T follicular helper cell (primary cell): ENCODE results near the gene TNS3.

Experiments
- DNase-seq: peaks from one replicate; pipeline ENCODE4 v3.0.0-alpha.2; 2020; ENCODE audit warnings: low read depth

TNS3 gene

DNA sequence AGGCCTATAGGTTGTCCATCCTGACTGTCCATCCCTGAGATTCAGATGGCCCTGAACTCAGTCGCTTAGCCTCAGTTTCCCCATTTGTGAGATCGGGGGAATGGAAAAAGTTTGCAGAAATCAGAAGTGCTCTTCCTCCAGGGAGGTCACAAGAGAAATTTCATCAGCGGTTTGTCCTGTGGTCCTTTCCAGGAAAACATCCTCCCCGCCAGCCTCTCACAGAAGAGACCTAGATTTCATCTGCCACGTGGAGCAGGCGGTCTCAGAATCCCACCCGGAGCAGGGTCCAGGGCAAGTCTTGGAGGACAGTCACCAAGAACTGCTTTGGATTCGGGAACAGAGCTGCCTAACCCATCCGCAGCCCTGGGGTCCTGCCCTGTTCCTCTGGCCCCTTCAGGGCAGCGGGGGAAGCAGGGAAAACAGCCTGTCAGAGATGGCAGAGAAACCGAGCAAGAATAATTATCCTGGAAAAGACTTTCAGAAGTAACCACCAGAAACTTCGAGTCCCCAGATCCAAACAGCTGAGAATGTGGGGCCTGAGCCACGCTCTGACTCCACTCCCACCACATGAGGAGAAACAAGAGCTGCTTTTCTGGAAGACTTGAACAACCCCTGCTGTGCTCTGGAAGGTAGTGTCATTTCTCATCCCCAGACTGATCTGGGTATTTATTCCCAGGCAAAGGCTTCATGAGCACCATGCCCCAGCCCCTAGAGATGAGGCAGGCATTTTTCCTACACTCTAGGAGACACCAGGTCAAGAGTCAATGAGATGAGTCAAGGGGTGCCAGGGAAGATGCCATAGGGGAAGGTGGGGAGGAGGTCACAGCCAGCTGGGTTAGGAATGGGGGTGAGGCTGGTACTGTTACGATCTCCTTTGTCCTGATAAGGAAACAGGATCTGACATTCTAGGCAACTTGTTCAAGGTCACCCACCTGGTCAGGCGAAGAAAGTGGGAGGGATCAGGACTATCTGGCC lies 1.1 kb upstream of the TNS3 start:
- DNase-seq, result no peak

DNA sequence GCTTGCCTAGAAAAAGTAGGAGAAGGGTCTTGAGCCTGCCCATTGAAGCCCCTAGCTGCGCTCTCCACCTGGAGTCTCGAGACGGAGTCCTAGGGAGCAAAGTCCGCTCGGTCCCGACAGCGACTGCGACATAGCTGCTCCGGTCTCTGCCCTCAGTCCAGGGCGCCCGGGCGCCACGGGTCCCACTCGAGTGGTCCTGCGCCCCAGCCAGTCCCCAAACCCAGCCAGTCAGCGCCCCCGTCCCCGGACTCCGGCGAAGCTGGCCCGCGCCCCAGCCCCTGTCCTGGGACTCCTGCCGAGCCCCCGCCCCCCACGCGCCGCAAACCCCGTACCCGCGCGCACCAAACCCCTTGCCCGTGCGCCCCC lies 490 bp downstream of the TNS3 start:
- no peak for DNase-seq

DNA sequence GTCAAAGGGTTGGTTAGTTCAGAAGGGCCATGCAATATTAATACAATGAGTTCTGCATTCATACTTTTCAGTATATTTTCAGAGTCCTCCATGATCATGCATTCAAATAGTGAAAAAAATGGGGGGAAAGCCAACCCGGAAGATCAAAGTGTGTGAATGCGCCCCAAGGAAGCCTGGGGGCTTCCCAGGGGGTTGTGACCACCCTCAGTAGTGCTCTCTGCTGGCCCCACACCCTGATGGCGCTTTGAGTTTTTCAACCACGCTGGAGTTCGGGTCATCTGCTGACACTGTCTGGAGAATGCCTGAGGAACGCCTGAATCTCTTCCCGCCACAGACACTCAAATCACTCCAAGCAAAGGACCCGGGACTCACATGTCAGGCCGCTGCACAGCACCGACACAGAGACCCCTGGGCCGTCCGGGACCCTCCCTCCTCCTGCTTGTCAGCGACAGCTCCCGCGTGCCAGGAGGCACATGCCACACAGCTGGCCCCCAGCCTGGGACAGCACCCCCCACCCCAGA lies 1.0 kb downstream of the TNS3 start:
- no peak for DNase-seq

DNA sequence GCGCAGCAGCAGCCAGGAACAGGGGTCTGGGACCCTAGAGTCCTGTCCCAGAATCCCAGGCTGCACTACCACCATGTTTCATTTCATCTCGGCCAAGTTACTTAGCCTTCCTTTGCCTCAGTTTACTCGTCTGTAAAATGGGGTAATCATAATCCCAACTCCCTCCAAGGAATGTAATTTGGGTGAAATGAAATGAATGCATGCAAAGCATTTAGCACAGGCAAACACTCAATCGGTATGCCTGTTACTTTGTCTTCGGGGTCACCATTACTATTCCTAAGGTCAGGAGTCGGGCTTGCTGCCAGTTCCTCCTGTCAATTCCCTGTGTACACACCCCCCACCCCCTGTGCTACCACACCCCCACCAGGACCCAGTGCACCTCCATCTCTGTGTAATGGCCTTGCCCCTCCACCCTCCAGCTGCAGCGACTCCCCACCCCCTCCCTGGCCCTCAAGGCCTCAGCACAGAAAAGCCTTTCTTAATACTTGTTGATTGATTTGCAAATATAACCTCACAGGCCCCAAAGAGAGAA lies 1.7 kb downstream of the TNS3 start:
- no peak for DNase-seq

DNA sequence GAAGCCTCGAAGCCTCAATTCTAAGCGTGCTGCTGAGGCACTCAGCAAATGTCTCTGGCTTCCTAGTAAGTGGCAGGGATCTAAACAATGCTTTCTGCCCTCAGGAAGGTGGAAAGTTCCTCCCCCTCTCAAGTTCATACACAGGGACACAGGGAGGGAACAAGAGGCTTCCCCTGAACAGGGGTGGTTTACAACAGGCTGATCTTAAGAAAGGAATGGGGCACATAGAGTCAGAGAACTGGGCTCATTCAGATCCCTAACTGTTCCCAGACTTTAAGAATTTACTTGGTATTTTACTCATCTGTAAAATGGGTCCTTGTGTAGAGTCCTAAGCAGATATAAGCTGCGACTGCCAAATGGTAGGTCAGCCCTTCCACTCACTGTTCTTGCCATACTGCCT lies 2.5 kb downstream of the TNS3 start:
- DNase-seq, result no peak

DNA sequence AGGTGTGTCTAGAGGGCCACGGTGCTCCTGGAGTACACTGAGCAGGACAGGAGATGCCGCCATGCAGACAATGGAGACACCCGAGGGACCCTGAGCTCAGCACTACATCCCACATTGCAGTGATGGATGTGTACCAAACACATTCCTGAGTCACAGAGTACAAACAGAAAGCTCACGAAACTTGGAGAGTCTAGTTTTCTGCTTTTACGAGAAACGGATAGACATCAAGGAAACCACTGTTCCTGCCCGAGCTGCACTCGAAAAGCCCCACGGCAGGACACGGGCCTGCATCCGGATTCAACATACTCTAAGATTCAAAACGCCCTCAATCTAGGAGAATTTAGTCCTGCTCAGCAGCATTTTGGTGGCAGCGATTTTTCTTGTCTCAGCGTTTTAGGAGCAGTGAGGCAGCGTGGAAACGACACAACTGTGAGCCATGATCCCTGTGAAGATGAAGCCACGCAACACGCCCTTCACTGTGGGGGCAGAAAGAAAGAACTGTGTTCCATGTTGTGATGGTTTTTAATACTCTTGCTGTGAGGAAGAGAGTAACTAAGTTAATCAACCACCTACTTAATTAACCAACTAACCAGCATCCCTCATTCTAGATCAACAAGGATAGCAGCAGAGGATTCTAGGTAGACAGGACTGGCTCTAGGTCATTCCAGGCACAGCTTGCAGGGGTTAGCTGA lies 3.2 kb downstream of the TNS3 start:
- no peak for DNase-seq

DNA sequence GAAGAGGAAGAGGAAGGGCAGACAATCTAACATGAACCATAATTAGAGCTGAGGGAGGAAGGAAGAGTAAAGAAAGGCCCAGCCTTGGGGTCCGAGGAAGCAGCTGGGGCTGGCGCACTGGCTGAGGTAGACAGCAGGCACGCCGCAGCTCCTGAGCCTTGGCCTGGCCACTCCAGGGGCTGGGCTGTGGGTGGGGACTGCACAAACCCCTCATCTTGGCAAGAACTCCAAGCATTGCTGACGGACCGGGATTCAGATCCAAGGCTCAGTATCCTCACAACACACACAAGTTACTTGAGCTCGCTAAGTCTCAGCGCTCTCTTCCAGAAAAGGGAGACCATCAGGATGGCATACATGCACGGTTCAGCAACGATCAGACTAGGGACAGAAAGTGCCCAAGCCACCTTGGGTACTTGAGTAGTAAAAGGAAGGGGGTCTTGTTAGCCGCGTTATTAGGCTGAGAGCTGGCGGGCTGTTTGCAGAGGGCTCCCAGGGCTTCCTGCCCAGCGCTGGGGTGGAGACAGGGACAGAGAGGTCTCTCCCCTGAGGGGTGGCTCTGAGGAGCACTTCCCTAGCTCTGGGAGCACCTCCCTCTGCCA lies 4.5 kb downstream of the TNS3 start:
- no peak for DNase-seq

DNA sequence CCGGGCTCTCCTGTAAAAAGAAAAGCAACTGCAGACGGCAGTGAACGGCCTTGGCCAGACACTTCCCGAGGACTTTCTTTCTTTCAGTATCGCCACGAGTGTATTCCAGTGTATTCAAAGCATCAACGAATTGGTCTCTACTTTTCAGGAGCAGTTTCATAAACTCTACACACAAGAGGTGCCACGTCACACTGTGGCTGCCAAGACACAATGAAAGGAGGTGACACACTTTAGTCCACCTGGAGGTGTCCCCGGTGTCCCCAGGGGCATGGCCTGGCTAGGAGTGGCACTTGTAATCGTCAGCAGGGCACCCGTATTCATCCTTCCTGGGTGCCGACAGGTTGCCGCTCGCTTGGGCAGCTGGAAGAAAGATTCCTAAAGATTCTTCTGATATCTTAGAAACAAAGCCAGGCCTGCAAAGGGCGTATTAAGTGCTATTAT lies 5.0 kb downstream of the TNS3 start:
- DNase-seq, result no peak

DNA sequence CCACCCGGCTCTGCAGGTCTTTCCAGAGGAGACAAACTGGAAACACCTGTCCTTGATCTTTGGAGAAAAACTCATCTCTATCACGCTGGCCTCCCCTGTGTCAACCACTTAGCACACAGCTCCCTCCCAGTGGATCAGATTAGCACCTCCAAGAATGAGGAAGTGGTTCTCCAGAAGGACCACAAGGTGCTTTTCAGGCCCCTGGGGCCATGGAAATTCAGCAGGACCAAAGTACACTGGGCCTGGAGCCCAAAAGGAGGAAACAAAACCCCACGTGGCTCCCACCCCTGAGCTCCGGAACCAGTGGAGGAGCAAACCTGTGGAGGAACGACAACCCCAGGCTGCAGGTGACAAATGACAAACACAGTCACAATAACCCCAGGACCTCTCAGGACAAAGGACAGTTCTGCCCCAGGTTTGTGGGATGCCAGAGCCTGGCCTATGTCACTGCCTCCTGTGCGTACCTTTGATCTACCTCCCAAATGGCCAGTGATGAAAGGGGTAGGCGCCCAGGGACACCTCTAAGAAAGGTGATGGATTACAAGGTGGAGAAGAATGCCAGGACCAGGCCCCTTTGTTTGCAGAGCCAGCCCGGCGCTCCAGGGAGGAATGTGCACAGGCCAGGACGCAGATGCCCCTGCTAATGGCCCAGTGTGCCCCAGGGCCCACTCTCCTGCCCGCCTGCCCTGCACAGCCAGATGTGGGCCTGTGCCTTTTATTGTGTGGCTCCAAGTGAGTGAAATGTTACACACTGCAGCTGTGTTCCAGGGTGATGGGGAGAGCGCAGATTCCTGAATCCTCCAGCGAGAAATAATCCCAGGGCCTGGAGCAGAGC lies 5.7 kb downstream of the TNS3 start:
- no peak for DNase-seq

DNA sequence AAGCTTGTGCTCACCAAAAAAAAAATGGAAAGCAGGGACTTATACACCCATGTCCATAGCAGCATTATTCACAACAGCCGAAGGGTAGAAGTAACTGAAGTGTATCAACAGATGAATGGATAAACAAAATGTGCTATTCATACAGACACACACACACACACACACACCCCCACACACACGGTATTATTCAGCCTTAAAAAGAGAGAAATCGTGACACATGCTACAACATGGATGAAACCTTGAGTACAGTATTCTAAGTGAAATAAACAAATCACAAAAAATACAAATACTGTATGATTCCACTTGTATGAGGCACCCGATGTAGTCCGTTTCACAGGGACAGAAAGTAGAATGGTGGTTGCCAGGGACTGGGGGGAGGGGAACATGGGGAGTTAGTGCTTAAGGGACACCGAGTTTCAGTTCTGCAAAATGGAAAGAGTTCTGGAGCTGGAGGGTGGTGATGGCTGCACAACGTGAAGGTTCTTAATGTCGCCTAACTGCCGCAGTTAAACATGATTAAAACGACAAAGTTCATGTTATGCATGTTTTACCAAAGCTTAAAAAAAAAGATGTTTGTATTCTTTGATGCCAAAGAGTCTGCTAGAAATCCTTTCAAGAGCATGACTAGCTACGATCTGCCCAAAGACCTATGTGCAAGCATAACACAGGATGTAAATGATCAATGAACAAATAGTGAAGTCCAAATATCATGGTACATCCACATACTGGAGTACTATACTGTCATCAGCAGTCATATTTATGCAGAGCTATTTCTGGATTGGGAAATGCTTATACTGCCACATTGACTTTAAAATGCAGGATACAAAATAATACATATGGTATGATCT lies 7.2 kb downstream of the TNS3 start:
- DNase-seq, result no peak

DNA sequence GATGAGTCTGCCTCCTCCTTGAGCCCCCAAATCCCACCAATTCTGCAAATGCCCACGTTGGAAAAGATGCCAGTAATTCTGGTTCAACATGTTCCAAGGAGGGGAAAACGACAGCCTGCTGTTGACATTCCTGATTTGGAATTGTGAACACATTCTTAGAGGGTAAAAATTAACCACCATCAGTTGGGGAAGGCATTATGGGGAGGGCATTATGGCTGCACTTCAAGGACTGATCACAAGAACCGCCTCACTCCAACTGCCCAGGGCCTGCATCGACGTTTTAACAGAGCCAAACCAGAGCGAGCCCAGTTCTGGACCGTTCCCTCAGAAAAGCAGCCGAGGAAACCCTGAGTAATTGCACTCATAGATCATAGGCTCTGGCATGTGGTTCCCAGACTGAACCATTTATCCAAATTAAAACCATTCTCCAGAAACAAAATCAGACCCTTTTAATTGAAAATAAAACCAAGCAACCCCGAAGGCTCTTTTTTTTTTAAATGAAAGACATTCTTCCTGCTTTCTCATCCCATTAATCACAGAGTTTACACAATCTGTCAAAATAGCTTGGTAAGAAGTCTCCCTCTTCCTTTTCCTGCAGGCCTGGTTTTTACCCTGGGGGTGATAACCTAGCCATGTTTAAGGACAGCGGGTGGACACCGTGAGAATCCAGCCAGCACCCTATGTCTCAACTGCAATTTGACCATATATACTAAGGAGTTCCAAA lies 8.0 kb downstream of the TNS3 start:
- DNase-seq, result no peak

DNA sequence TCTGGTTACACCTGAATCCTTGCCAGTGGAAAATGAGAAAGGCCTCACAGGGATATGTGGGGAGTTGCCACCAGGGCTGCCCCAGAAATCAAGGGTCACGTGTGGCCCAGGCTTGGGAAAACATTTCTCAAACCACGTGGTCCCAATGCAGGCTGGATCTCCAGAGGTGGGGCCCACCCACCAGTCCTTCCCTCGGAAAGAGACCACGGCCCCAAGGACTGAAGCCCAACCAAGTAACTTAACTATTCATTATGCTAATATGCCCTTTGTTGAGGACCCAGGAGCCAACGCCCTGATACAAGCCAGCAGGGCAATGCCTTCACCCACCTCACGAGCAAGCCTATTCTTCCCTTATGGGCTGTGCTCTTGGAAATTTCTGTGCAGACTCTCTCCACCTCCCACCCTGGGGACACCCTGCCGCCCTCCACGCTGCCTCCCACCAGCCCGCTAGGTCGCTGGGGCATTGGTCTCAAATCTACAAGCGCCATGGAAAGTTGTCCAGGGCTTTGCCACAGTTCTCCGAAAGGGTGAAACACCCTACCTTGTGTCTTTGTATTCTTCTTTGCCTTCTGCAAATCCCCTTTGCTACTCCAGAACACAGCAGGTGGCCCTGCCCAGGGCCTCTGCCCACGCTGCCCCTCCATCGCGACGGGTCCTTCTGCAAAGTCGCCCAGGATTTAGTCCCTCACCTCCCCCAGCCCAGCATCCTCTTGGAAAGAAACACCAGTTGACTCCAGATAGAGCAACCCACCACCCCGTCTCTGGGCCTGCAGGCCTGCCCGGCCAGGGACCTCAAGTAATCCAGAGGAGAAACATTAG lies 8.8 kb downstream of the TNS3 start:
- no peak for DNase-seq

DNA sequence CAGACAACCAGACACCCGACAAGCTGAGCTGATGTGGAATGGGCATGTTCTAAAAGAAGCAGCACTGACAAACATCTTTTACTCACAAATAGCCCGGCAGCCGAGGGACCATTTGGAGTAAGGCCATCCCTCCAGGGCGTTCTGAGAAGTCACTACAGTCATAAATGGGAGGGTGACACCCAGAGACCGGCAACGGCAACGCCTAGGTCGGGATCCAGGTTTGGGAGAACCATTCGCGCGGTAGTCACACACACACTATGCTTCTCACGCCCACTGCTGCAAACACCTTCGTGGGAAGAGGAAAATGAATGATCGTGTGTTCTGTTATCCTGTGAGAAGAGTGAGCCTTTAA lies 9.8 kb downstream of the TNS3 start:
- no peak for DNase-seq

DNA sequence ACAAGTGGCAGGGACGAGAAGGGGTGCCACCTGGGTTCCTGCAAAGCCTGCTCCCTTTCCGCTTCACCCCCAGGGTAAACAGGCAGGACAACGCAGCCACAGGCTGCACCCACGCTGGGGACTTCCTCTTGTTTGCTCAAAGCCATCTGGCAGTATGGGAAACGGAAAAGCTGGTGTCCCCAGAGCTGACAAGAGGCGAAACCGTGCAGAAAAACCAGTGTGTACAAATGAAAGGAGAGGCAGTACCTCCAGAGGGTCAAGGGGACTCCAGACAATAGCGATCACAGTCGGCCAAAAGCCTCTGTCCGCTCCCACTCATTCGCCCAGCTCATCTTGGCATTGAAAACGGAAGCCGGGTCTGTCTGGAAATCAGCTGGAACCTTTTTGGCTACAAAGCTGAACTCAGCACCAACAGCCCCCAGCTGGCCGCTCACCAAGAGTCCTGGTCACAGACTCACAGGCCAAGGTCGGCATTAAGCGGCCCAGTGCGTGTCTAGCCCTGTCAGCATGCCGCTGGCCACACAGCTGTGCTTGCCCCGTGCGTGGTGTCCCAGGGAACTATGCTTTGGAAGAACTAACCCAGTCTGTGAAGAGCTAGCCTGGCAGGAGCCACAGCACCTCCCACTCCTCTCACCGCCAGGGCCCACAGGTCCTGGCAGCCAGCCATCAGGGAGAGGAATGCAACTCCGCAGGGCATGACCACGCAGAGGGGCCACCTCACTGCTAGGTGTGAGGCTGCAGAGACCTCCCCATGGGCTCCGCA lies 10.4 kb downstream of the TNS3 start:
- DNase-seq, result no peak

DNA sequence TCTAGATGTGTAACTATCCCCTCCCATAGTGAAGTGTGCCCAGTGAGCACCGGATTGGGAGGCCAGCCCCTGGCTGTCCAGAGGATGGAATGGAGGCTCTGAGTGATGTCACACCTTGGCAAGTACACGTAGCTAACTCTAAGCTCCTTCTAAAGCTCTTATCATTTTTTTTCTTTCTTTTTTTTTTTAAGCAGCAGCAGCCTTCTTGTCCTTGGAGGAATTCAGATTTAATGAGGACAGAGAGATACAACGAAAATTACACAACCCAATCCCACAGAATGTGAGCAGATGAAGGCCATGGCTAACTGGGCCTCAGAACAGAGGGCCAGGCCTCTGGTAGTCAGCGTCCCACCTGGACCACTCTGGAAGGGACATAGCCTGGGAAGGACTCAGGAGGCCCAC lies 11.3 kb downstream of the TNS3 start:
- DNase-seq, result no peak

DNA sequence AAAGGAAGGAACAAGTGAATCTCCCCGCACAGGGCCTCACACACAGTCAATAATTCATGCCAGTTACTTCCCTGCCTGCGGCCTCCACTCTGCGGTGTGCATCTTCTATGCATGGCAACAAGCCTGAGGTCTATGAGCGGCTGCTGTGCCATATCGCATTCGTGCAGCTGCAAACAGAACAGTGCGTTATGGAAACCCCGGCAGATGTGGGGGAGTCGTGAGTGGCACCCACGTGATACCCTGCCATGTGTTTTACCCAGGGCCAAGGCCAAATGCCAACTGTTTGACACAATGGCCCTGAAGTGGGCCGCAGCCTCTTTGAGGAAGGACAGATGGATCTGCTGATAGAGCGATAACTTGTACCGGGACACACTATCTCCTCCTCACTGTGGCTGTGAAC lies 13.4 kb downstream of the TNS3 start:
- DNase-seq, result no peak

DNA sequence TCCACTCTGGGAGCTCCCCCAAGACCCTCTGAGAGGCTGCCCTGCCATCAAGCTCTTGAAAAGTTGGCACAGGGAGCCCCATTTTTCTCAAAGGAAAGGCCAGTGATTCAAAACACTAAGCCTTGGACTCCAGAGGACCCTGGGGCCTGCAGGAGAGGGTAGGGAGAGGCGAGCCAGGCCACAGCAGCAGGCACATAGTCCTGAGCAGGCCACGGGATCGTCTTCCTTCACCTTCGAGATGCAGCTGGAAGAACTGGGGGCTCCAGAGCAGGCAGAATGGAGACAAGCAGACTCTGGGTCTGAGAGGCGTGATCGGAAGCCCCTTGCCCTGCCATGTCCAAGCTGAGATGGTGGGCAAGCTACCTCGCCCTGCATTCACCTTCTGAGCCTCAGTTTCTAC lies 13.9 kb downstream of the TNS3 start:
- DNase-seq, result no peak

DNA sequence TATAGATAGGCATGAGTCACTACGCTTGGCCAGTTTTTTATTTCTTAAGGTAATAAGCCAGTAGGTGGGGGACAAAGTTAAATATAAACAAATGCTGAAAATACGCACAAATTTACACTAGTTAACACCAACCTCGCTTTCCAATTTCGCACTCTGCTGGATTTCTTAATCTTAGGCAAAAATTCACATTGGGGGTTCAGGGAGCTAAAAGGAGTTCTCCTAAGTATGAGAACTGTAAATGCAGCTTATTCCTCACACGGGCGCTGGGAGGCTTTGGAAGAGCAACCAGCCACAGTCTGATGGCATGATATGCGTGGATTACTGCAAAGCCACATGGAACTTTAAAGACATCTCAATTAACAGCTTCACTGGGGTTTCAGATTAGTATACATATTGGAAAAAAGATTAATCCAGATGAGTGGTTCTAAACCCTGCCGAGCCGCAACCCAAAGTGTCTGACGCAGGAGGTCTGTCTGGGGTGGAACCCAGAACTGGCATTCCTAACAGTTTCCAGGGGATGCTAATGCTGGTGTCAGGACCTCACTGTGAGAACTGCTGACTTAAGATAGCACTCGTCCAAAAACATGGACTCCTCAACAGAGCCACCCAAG lies 16.2 kb downstream of the TNS3 start:
- DNase-seq, result no peak
